Measurements from ENCODE around the gene PPM1H.

PPM1H gene

DNA sequence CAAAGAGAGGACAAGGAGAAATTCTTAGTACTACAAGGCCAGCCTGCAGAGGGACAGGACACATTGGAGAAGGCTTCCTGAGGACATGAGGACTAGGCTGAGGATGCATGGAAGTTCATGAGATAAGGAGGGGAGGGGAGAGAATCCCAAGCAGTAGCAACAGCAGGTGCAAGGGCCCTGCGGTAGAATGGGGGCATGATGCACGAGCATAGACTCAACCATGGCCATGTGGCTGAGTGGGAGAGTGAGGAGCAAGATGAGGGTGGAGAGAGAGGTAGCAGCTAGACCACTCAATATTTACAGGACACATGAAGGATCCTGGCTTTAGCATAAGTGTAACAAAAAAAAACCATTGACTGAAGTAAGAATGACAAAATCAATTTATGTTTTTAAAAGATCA lies 128.1 kb downstream of the PPM1H start:
- TF ChIP-seq GATA1 (IDR thresholded peaks at IDR 0.05; ENCODE audit: low read depth, low read length) (no peak), POLR2A (IDR thresholded peaks at IDR 0.05; ENCODE audit: low read length) (no peak)
- DNase-seq, result no peak

DNA sequence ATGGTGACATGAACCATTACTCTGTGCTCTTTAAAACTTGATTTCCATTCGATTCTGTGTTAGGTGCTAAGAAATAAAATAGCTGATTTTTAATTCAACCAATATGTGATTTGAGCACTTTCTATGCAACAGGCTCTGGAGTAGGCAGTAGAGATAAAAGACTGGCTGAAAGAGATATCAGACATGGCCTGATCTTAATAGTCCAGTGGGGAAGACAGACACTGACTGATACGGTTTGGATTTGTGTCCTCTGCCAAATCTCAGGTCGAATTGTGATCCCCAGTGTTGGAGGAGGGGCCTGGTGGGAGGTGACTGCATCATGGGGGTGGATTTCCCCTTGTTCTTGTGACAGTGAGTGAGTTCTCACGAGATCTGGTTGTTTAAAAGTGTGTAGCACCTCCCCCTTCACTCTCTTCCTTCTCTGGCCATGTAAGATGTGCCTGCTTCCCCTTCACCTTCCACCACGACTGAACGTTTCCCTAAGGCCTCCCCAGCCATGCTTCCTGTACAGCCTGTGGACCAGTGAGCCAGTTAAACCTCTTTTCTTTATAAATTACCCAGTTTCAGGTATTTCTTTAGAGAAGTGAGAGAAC lies 128.6 kb downstream of the PPM1H start:
- TF ChIP-seq GATA1 (IDR thresholded peaks at IDR 0.05; ENCODE audit: low read depth, low read length) (no peak), POLR2A (IDR thresholded peaks at IDR 0.05; ENCODE audit: low read length) (no peak)
- DNase-seq, result peak in 1 of 2 experiments; percentile 68

DNA sequence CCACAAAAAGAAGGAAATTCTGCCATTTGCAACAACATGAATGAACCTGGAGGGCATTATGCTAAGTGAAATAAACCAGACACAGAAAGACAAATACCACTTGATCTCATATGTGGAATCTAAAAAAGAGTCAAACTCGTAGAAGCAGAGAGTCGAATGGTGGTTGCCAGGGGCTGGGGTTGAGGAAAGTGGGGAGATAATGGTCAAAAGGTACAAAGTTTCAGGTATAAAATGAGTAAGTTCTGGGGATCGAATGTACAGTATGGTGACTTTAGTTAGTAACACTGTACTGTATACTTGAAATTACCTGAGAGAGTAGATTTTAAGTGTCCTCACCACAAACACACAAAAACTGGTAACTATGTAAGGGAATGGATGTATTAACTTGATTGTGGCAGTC lies 129.4 kb downstream of the PPM1H start:
- DNase-seq, result no peak
- TF ChIP-seq GATA1 (IDR thresholded peaks at IDR 0.05; ENCODE audit: low read depth, low read length) (no peak), POLR2A (IDR thresholded peaks at IDR 0.05; ENCODE audit: low read length) (no peak)

DNA sequence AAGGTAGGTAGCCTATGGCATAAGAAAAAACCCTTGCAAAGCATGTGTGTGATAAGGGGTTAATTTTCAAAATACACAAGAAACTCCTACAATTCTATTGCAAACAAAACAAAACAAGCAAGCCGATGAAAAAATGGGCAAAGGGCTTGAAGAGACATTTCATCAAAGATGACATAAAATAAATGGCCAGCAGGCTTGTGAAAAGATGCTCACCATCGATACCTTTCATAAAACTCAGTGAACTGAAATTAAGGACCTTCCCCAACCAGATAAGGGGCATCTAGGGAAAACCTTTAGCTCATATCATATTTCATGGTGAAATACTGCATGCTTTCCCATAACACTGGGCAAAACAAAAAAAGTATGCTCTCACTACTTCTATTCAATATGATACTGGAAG lies 131.2 kb downstream of the PPM1H start:
- DNase-seq, result no peak
- TF ChIP-seq POLR2A (IDR thresholded peaks at IDR 0.05; ENCODE audit: low read length), result no peak
- no peak for TF ChIP-seq GATA1 (IDR thresholded peaks at IDR 0.05; ENCODE audit: low read depth, low read length)

DNA sequence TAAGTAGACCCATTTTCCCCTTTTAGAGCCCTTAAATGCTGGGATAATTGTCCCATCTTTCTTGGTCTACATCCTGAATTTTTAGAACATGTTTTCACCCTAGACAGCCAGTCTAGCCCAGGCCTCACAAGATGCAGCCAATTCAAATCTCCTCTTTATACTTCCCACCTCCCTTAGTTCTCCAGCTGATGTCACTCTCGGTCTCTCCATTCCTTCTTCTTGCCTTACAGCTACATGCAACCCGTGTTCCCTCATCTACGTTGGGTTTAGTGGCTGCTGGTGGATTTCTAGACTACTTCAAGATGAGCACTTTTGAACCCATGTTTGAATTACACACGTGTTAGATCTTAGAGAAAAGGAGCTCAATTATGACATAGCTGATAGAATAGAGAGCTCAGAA lies 132.0 kb downstream of the PPM1H start:
- TF ChIP-seq POLR2A (IDR thresholded peaks at IDR 0.05; ENCODE audit: low read length) (no peak), GATA1 (IDR thresholded peaks at IDR 0.05; ENCODE audit: low read depth, low read length) (no peak)
- peak; percentile 14 to 31 for DNase-seq

DNA sequence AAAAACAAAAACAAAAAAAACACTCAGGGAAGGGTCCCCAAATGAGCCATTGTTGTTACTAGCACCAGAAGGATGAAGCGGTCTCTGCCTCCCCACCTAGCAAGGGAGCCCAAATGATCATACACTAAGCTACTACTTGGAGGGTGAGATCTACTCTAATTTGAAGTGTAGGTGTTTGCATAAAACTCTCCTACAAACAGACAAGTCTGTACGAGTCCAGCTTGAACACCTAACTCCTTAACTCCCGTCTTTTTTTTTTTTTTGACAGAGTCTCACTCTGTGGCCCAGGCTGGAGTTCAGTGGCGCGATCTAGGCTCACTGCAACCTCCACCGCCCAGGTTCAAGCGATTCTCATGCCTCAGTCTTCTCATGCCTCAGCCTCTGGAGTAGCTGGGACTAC lies 132.6 kb downstream of the PPM1H start:
- DNase-seq, result no peak
- TF ChIP-seq POLR2A (IDR thresholded peaks at IDR 0.05; ENCODE audit: low read length), result no peak
- no peak for TF ChIP-seq GATA1 (IDR thresholded peaks at IDR 0.05; ENCODE audit: low read depth, low read length)

DNA sequence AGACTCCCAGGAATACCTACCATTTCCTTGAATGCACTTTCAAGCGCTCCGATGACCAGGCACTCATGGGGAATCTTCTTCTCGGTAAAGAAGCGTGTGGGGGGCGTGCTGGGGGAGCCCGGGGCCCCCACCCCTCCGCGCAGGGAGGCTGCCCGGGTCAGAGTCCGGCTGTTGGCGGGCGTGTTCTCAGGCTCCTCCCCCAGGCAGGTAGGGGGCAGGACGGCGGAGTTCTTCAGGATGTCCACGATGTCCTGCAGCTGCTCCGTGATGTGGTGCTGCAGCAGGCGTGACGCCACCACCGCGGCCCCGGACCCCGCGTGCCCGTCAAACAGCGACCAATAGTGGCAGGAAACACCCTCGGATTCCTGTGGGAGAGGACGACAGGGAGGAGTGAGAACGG lies 133.2 kb downstream of the PPM1H start:
- DNase-seq, result no peak
- TF ChIP-seq POLR2A (IDR thresholded peaks at IDR 0.05; ENCODE audit: low read length), result no peak
- TF ChIP-seq GATA1 (IDR thresholded peaks at IDR 0.05; ENCODE audit: low read depth, low read length), result no peak

DNA sequence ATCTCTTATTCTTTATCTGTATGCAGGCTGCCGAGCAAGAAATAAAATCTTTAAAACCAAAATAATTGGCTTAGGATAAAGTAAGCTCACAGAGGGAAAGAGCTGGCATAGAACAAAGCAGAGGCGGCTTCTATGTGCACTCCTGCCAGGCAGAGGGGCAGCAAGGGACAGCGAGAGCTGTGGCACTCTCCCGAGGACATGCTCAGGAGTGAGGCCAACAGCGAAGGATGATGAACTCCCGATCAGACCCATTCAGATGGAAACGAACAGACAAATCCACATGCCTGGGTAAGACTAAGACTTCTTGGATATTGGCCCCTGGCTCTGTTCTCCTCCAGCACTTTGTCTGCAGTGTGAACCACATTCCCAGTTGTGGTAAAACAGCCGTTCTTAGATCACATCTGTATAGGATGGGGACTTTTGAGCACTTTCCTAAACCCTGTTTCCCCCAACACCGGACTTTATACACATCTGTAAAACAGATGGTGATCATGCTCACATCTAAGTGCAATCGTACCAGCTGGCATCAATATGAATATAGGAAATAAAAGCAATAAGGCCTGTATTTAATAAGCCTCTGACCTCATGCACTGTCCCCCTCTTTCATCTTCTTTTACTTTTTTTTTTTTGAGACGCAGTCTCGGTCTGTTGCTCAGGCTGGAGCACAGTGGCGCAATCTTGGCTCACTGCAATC lies 134.1 kb downstream of the PPM1H start:
- TF ChIP-seq POLR2A (IDR thresholded peaks at IDR 0.05; ENCODE audit: low read length), result no peak
- TF ChIP-seq GATA1 (IDR thresholded peaks at IDR 0.05; ENCODE audit: low read depth, low read length), result no peak
- no peak for DNase-seq

DNA sequence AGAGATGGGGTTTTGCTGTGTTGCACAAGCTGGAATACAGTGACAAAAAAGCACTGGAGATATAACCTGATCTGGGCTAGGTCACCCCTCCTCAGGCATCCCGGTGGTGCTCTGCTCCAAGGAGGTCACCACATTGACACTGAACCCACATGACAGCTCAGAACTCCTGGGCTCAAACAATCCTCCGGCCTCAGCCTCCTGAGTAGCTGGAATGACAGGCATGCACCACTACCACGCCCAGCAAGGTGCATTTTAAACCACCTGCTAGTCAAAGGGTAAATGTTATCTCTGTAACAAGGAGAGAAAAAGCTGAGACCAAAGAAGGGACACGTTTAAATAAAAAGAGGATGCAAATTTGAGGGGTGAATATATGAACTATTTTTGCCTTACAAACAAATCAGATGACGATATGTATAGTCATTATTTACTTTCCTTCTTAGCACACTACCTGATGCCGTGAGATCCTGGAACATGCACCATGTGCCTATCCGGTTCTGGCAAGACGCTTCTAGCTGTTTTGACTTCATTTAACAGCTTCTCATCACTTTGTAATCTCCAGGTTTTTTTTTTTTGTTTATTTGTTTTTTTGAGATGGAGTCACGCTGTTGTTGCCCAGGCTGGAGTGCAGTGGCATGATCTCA lies 135.1 kb downstream of the PPM1H start:
- TF ChIP-seq GATA1 (IDR thresholded peaks at IDR 0.05; ENCODE audit: low read depth, low read length) (no peak), POLR2A (IDR thresholded peaks at IDR 0.05; ENCODE audit: low read length) (no peak)
- DNase-seq, result no peak

DNA sequence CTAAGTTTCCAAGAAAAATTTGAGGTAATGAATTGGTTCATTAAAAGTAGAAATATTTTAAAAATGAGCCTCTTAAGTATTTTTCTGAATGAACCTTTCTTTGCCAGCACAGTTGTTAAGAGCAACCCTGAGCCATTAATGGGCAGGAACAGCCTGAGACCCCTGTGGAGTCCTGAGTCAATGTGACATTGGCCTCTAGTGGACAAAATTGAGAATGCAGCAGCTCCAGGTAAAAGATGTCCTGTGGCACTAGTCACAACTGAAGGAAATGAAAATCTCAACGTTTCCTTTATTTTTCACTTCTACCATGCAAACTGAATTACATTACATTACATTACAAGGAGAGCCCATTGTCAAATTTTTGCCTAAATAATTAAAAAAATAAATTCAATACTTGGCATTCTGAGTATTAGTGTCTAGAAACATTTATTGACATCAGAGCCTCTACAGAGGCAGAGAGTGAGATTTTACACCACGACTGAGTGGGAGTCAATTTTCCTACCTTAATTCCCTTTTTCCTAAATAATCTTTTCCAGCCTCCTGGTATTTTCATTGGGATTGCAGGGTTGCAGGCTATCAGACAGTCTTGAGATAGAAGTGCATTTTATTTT lies 135.7 kb downstream of the PPM1H start:
- no peak for TF ChIP-seq GATA1 (IDR thresholded peaks at IDR 0.05; ENCODE audit: low read depth, low read length)
- TF ChIP-seq POLR2A (IDR thresholded peaks at IDR 0.05; ENCODE audit: low read length), result no peak
- peak; percentile 58 to 79 for DNase-seq

DNA sequence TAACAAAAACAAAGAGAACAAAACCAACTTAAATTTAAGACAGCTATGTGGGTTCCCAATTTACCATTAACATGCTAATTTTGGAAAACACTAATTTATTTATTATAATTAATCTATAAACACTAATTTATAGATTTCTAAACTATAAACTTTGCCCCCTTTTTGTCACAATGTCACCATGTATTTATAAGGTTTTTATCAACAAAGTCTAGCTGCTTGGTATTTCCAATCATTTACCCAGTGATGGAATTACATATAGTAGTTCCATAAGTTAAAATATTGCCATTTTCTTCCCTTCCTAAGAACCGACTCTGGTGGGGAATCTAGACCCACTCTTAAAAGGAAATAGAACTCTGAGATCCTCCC lies 140.7 kb downstream of the PPM1H start:
- DNase-seq, result no peak
- TF ChIP-seq GATA1 (IDR thresholded peaks at IDR 0.05; ENCODE audit: low read depth, low read length) (no peak), POLR2A (IDR thresholded peaks at IDR 0.05; ENCODE audit: low read length) (no peak)

DNA sequence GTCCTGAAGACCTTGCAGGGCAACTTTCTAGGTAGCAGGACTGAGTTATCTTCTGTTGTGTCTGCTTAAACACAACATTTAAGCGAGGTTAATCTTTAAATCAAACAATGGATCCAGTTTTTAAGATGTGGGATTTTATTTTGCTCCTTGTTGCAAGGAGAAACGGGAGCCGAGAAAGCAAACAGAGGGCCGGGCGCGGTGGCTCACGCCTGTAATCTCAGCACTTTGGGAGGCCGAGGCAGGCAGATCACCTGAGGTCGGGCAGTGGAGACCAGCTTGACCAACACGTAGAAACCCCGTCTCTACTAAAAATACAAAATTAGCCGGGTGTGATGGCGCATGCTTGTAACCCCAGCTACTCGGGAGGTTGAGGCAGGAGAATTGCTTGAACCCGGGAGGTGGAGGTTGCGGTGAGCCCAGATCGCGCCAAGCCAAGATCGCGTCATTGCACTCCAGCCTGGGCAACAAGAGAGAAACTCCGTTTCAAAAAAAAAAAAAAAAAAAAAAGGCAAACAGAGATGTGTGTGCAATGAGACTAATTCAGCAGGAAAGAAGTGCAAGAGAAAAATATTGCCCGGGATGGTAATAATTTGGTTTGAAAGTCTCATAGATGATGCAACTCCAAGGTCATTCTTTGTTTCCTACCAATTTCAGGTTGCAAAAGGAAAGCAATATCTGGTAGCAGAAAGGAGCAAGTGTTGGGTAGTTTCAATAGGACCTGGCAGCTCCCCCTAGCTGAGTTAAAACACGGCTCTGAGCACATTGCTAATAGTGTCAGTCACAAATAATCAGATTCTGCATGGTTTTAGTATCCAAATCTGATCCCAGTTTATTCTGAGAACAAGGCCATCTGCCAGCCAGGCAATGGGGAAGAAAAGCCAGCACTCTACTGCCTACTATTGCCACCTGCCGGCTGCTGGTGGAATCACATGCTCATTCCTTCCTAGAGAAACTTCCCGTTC lies 141.4 kb downstream of the PPM1H start:
- DNase-seq, result peak; percentile 67 to 85
- TF ChIP-seq GATA1 (IDR thresholded peaks at IDR 0.05; ENCODE audit: low read depth, low read length) (no peak), POLR2A (IDR thresholded peaks at IDR 0.05; ENCODE audit: low read length) (no peak)

DNA sequence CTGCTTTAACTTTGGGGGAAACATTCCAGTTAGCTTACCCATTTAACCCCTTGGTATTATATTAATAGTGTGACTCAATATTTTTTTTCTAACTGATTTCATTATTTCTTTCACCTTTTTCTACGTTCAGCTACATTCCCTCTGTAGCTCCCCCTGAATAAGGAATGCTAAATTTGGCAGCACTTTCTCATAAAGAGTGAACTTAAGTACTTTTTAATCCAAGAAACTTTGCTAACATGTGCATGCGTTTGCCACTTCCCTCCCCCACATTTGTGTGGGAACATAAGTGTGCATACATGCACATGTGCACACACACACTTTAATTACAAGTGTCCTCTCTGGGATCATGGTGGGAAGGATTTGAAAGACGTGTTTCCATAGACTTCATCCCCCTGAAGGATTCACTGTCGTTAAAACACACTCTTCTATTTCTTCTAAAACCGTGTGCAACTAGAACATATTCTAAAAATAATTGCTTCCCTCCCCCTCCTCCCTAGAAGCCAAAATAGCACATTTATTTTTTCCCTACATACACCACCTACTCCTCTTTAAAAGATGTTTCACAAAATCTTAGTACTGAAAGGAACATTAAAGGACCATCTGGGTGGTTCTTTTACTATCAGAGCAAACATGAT lies 142.6 kb downstream of the PPM1H start:
- DNase-seq, result no peak
- TF ChIP-seq POLR2A (IDR thresholded peaks at IDR 0.05; ENCODE audit: low read length), result no peak
- no peak for TF ChIP-seq GATA1 (IDR thresholded peaks at IDR 0.05; ENCODE audit: low read depth, low read length)
